SU-DHL-6 (cell line): ENCODE measurements around the gene CLEC4F.

ENCODE experiments used
- EZH2phosphoT487 ChIP-seq: fragments of 200-600 bp; sonication (generic), shearing (Covaris generic); conservative IDR thresholded peaks from 2 replicates; pipeline ENCODE4 v1.6.1; 2018; ENCODE audit warnings: mild to moderate bottlenecking, antibody characterized with exemption, low read length, moderate library complexity, mixed read lengths
- TF ChIP-seq, protein P1 (sequence below): fragments of 200-600 bp; sonication (generic); IDR thresholded peaks from one replicate; pipeline ENCODE4 v1.5.1; 2017; ENCODE audit warnings: antibody characterized with exemption, mild to moderate bottlenecking, low read length, moderate library complexity; ENCODE audit not compliant: insufficient read depth, poor library complexity, severe bottlenecking

DNA sequence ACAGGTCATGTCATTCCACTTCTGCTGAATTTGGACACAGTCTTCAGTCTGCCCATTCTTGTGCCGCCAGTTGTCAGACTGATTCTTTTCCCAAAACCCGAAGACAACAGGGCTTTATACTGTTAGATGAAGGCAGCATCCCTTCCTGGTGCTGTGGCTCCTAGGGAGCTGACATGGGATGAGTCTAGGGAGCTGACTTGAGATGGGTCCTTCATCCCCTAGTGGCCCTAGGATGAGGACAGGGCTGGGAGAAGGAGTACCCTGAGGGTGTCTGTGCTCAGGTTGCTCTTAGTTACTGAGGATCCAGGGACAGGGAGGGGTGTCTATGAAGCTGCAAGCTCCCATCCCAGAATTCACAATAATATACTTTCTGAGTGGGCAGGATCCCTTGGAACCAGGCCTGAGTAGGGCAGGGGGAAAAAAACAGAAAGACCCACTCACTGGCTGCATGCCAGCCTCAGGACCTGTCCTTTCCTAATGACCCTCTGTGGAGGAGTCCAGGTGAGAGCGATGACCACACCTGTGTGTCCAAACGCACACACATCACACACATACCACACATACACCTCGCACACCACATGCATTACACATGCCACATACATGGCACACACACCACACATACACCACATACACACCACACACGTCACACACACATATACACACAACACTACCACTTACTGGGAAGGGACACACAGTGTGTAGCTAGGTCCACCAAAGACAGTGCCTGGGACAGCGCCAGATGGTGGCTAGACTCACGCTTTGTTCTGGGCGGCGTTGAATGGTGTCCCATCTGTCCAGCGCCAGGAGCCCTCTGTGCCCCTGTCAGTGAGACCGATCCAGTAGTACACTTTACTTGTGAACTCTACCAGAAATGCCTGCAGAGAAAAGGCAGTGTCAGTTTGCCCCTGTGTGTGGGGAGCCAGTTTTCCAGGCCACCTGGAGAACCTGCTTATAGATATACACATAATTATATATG lies 11.1 kb downstream of the CLEC4F start:
- TF ChIP-seq, protein P1, sequence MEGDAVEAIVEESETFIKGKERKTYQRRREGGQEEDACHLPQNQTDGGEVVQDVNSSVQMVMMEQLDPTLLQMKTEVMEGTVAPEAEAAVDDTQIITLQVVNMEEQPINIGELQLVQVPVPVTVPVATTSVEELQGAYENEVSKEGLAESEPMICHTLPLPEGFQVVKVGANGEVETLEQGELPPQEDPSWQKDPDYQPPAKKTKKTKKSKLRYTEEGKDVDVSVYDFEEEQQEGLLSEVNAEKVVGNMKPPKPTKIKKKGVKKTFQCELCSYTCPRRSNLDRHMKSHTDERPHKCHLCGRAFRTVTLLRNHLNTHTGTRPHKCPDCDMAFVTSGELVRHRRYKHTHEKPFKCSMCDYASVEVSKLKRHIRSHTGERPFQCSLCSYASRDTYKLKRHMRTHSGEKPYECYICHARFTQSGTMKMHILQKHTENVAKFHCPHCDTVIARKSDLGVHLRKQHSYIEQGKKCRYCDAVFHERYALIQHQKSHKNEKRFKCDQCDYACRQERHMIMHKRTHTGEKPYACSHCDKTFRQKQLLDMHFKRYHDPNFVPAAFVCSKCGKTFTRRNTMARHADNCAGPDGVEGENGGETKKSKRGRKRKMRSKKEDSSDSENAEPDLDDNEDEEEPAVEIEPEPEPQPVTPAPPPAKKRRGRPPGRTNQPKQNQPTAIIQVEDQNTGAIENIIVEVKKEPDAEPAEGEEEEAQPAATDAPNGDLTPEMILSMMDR = no peak
- TF ChIP-seq EZH2phosphoT487 = no peak
